HG03558 (cell line): Measurements from ENCODE around the gene MSANTD2.
A peak's percentile ranks its signal among the peaks of the same experiment; 100 is the strongest.

Experiments used
- ATAC-seq: cut with Tn5 transposase; IDR thresholded peaks from one replicate; pipeline ENCODE4 v1.9.1; 2021; ENCODE audit warnings: moderate number of reproducible peaks; ENCODE audit not compliant: unreplicated experiment; ENCODE audit errors: extremely low read depth

Gene MSANTD2

DNA sequence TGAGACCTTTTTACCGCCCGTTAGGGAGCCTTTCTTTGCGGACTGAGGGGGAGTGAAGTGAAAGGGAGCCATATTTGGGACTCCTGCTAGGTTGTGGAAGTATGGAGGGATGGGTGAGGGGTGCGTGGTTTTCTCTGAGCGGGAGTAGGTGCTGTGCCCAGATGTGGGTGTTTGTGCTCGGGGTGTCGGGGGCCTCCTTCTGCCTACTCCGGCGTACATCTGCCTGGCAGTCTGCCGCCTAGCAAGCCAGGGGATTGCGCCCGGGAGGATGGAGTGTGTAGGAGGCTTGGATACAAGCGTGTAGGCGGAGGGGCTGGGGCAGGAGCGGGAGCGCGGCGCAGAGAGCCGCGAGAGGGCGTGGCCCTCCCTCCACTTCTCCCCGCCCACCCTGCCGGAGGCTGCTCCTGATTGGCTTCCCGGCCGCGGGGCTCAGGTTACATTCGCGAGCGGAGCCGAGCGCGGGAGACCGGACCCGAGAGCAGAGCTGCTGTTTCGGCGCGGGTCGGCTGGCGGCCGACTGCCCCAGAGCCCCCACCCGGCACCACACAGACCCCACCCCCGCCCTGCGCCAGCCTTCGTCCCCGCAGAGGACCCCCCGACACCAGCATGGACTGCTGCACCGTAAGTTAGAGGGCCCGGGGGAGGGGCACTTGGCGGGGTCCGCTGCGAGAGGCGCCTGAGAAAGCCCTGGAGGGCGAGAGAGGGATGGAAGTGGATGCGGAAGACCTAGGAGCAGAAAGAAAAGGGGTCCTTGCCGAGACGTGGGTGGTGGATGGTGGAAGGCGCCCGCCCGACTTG, 60.5 kb downstream of the MSANTD2 start, which contains the start of gene NRGN:
Gene NRGN (plus strand): TSS at position 464 of the 798 bp plus-strand sequence. CDS start 143 bp downstream, at position 607.
- peak; percentile 97 for ATAC-seq

DNA sequence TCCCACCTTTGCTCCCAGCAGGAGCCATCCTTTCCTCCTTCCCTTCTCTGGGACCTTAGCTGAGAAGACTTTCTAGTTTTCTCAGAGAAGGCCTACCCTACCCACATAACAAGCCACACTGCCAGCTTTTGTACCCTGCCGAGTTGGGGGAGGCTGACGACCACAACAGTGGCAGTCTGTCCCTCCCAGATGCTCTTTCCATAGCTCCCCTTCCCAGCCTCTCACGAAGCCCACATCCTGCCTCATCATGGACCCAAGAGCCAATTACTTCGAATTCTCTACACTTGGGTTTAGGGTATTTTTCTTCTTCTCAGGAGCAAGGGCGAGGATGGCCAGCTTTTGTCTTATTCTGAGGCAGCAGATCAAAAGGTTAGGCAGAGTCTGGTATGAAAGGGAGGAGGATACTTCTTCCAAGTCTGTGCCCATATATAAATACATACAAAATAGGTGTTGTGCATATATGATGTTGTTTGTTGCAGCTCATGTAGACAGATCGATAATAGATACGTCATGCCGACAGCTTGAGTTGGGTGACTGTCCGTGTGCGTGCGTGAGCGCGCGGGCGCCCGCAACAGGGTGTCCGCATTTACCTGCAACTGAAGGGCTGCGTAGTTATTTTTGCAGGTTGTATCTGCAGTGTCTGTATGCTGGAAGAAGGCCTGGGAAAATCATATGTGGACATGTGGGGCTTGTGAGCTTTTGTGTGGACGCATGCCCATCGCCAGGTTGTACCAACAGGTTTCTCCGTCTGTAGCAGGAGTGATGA, 61.3 kb downstream of the MSANTD2 start:
- no peak for ATAC-seq

DNA sequence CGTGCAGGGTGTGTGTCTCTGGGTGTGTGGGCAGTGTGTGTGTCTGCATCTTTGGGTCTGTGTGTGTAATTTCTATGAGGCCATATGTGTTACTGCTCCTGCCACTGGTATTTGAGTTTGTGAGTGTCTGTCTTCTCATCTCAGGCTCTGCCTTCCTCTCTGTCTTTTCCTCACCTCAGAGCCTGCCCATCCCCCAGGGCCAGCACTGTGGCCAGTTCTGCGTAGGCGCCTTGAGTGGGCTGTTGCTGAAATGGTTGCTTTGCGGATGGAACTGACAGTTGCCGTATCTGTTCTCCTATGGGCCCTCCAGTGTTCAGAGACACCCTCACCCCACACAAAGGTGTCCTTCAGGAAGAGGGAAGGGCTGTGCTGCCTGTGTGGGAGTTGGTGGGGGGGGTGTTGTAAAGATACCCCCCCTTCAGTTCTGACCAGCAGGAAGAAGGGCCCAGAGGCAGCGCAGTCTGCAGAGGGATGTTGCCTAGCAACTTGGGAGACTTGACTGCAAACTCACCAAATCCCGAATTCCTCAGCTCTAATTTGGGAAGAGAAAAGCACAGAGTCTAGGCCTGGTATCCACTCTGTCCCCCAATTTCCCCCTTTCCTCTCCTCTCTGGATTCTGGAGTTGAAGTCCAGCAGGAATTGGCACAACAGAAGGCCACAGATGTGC, 62.4 kb downstream of the MSANTD2 start:
- no peak for ATAC-seq

DNA sequence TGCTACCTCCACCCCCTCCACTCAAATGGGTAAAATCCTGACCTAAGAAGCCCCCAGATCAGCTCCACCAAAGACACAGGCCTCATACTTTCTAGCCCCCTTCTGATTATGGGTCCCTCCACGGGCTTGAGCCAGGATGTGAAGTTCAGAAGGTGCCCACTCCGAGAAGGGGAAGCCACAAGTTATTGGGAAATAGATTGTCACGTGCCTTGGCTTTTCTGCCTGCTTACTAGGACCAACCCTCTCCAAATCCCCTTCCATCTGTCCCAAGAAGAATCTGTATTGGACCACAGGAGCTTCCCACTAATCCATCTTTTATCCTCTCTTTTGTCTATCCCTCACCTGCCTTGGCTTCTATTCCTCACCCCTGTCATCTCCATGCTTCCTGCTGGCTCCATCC, 63.5 kb downstream of the MSANTD2 start:
- ATAC-seq, result no peak

DNA sequence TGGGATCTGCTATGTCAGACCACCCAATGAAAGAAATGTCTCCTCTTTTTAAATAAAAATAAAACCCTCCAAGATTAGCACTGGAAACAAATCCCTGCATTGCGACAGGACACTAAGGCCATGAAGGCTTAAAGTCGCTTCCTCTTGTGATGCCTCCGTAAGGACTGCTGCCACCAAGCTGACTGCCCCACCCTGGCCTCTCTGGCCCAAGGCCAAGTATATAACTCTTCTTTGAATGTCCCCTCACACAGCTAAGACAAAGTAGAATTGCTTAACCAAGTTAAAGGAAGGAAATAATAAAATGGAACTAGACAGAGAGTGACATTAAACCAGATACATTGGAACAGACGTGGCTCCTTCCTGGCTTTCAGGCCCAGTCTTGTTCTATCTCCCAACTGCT, 68.0 kb downstream of the MSANTD2 start:
- no peak for ATAC-seq

DNA sequence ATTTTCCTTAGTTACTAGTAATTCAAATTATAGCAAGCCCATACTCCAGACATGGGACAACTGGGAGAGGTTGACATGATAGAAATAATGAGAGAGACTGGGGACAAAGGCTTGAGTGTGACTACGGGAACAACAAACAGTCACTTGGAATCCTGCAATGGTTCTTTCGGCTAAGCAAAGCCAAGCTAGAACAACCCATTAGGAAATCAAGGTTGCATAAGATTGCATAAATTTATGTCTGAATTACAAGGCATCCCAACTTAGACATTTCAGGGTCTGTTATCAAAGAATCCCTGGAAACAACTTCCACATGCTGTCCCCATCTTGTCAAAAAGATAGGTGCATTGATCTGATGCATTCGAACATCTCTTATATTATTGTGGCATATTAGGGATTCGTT, 70.6 kb downstream of the MSANTD2 start:
- no peak for ATAC-seq

DNA sequence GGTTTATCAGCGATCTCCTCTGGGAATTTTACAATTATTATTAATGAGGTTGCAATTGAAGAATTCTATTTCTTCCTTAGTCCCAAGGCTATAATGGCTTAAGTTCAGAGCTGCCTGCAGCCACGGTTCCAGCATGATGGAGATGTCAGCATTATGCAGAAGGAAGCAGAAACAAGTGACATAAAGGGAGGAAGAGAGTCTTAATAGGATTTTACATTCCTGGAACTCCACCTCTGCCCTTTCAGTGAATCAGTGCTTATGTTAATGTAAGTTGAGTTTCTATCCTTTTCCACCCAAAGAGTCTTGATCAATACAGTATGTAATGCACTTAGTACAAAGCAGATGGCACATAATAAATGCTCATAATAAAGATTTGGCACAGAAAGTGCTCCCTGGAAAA, 72.1 kb downstream of the MSANTD2 start:
- no peak for ATAC-seq

DNA sequence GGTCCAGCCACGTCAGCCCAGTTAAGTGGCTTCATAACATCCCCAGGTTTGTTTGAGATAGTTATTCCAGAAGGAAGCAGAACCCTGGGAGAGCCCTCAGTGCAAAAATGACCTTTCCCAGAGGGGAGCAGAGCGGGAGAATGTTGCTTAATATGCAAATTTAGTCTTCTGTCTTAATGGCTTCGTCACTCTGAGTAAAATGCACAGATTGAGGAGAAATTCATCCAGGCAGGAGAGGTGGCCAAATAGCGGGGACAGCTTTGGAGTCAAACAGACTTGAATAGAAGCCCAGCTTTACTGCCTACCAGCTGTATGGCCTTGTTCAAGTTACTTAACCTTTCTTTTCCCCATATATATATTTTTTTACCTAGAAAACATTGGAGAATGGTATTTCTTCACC, 72.7 kb downstream of the MSANTD2 start:
- no peak for ATAC-seq

DNA sequence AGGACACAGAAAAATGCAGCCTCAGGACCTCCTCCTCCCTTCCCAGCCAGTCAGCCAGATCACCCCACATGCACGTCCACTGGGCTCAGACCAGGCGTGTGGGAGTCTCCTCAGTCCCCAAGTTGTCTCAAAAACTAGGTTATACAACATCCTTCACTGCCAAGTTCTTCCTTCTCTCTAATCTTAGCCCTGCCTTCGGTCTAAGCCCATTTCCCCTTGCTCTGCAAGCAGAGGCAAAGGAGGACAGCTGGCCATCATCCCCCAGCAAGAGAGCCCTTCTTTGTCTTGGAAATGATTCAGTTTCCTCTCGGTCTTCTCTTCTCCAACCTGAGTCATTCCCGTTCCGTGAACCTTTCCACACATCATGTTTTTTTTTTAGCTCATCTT, 74.5 kb downstream of the MSANTD2 start:
- ATAC-seq, result no peak

DNA sequence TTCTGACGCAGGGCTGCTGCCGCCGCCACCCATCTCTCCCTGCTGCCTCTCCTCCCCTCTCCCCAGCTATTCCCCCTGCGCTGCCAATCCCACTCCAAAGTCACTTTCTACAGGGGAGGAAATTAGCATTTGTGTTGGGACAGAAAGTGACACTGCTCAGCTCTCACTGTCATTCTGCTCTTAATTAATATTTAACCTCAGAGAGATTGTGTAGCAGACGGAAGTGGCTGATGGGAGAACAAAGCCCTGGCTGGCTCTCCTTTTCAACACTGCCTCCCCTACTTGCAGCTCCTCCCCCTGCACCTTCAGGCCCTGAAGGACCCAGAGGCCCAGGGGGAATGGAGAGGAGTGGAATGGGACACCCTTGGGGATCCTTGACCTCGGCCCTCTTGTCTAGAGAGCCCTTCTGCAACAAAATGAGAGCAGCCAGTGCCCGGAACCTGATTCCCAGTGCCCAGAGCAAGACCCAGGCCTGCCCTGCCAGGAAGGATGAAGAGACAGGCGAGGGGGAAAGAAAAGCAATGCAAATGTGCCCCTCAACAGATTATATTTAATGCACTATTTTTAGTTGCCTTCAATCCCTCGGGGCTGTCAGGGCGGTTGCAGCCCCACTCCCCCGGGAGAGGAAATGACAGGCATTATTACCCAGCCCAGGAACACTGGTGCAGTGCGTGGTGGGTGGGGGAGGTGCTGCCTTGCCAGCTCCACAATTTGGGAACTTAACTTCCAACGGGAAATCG, 75.1 kb downstream of the MSANTD2 start:
- peak; percentile 92 for ATAC-seq

DNA sequence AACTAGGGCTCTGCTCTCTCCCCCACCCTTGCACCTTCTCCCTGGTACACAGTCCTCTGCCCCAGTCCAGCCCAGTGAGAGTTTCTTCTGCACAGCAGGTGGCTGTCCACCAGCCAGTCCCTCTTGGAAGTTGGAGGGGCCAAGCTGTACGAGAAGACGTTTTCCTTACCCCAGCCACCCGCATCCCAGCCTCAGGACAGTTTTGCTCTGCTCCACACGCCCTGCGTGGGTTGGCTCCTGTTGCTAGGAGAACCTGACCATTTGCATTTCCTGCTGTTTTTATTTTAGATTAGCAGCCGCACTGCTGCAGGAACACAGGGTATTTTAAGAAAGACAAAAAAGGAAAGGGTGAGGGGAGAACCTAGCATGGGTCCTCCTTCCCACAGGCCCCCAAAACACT, 78.0 kb downstream of the MSANTD2 start:
- ATAC-seq, result no peak

DNA sequence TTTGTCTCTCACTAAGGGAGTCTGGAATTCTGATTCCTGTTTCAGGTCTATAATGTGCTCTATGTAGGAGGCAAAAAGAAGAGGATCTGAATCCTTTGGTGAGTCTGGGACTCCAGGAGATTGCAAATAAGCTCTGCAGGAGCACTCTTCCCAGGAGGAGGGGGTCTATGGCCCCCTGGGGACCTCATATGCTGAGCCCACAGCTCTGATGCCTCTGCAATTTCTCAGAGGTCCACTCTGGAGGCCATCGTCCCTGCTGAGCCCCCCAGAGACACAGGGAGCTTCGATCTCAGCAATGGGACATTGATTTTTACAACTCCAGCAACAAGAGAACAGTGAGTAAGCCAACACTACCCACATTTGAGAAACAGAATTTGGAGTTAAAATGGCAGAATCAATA, 80.7 kb downstream of the MSANTD2 start:
- ATAC-seq, result no peak

DNA sequence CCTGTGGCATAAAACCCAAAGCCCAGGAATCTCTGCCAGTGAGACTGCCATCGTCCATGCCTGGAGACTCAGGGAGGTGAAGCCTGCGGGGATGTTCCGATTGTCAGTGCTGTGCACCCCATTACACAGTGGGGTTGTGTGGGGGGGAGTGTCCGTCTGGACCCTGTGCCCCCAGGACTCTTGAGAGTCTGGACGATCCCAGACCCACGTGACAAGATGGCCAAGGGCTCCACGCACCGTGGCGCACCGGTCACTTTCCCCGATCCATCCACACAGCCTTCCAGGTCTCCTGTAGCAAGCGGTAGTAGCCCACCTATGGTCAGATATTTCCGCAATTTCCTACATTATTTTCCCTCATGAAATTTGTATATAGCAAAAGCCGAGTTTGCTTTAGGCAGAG, 81.4 kb downstream of the MSANTD2 start:
- no peak for ATAC-seq

DNA sequence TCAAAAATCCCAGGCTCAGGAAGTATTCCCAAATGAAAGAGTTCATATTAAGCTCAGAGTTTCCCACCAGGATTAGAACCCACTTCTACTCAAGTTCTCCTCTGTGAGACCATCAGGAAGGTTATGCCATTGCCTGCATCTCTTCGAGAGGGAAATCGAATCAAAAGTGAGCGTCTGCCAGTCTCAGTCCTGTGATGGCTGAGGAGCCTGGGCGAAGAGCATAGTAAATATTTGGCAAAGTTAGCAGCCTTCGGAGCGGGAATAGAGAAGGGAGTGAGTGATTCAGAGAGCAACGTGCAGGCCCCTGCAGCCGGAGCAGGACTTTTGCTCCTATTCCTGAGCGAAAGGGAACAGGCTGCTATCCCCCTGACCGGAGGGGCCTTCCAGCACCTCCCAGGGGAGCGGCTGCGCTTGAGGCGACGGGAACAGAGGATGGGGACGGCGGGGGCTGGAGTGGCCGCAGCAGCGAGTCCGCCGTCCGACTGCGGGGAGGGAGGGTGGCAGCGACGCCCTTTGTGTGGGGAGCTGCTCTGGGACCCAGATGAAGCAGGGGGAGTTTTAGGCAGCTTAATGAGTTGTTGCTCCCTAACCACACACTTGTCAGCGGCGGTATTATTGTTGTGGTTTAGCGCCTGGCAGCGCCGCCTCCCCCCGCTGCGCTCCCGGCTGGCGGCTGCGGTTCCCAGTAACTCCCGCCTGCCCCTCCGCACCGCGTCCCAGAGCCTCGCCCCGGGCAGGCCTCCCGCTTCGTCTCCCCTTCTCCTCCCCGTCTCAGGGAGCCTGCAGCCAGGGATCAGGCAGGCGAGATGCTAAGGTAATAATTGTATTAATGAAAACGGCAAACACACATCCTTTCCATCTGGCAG, 82.2 kb downstream of the MSANTD2 start:
- ATAC-seq, result no peak

DNA sequence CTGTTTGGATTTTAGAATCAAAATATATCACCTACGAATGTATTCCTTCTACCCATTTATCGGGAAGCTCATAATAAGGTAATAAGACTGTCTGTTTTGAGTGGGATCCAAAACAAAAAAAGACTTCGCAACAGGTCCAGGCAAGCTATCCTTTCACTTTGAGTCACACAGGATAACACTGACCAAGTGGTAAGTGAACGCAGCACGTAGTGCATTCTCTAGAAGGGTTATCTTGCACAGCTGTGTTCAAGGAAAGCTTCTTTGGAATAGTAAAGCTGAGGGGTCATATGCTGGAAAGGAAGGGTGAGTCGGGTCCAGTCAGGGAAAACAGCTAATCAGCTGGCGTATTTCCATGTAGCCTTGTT, 82.8 kb downstream of the MSANTD2 start:
- ATAC-seq, result no peak

DNA sequence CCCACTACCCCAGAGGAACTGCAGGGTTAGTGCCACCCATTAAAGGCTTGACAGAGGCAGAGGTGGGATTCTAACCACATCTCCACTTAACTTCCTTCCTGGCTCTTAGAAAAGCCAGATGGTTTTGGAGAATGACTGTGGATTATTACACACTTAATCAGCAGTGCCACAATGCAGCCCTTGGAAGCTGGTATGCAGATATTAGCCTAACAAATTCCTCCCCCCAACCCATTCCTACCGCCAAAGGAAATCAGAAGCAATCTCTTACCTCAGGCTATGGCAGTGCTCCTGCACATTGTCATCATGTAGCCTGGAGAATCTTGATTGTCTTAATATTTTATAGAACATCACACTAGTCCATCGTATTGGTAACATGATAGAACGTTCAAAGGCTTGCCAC, 83.6 kb downstream of the MSANTD2 start:
- no peak for ATAC-seq
